Spleen (tissue), 7 donors: ENCODE data around the gene TREML2.

ENCODE experiments used
- CTCF ChIP-seq, 11 experiments: fragments of 200-600 bp in 7 of 11; fragments of 450-650 bp in 4 of 11; sonication (generic) in 4 of 11; IDR thresholded peaks in 8 of 11; conservative IDR thresholded peaks in 3 of 11; 1 replicate in 7 of 11; 2 replicates in 4 of 11; pipeline versions ENCODE4 v1.4.0 to v1.8.0; 2016 to 2021; ENCODE audit warnings: antibody characterized with exemption in 11 of 11, inconsistent platforms in 4 of 11, mild to moderate bottlenecking in 1 of 11
- POLR2AphosphoS5 ChIP-seq, 3 donors: sonication (generic); formaldehyde crosslinking; IDR thresholded peaks; one replicate each; pipeline ENCODE4 v1.5.1; 2017; ENCODE audit warnings: antibody characterized with exemption in 3 of 3
- donor health status: DM: no; HTN: no; CAD: no; lungs with moderate emphysema.
- donor health status: DM: no; HTN: no; CAD: no.
- donor health status: DM: no; HTN: no; CAD: no.

DNA sequence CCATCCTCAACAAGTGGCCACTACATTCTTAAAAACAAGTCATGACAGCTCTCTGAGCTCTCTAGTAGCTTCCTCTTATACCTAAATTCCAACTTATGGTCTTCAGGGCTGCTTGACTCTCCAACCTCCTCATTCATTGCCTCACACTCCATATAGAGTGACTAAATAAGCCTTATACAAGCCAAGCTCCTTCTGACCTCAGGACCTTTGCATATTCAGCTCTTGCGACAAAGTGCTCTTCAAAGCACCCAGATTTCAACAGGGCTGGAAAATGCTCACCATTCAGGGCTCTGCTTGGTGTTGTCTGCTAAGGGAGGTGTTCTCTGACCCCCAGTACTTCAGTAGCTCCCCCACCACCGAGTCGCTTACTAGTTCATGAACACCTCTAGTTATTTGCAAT, 3.7 kb downstream of the TREML2 start:
- TF ChIP-seq CTCF (IDR thresholded peaks at IDR 0.05 in 8 of 11, conservative IDR thresholded peaks at IDR 0.05 in 3 of 11) (no peak), POLR2AphosphoS5 (IDR thresholded peaks at IDR 0.05) (no peak)
